Right cardiac atrium (tissue), 5 donors: ENCODE results near the gene UBE2V1. TPM values are rescaled to one million over a fixed set of nuclear protein-coding genes. Genes with fewer than 3 reads are reported as not detected.
"Not testable (repeated sequence)": the region's sequence is repeated elsewhere in the genome, so short reads cannot be mapped to it uniquely, and the experiment has no call there.

Experiments
- ATAC-seq, 2 donors: fragments of 200-7000 bp; cut with Tn5 transposase; one replicate each; pipeline versions ENCODE4 v1.8.0 to v1.9.1; 2020; ENCODE audit warnings: moderate library complexity in 2 of 2, mild to moderate bottlenecking in 1 of 2
- DNase-seq, 3 donors: peaks; one replicate each; pipeline ENCODE4 v3.0.0-alpha.2; 2020
- H3K27ac ChIP-seq: one replicate; pipeline ENCODE4 v1.5.1; 2013; ENCODE audit warnings: mild to moderate bottlenecking, low read length, control low read depth, moderate library complexity
- H3K27me3 ChIP-seq: one replicate; pipeline ENCODE4 v1.6.1; 2013; ENCODE audit not compliant: control insufficient read depth, insufficient read depth
- H3K4me1 ChIP-seq: one replicate; pipeline ENCODE4 v1.6.1; 2013; ENCODE audit warnings: low read length; ENCODE audit not compliant: control insufficient read depth, insufficient read depth
- H3K4me3 ChIP-seq: one replicate; pipeline ENCODE4 v1.5.1; 2013; ENCODE audit warnings: low read length, control low read depth
- H3K9me3 ChIP-seq: one replicate; pipeline ENCODE4 v1.6.1; 2013; ENCODE audit warnings: low read length; ENCODE audit not compliant: control insufficient read depth
- WGBS: extraction: QIAGEN DNeasy Blood & Tissue Kit; methylation state at CpG from one replicate; pipeline ENCODE4 v1.1.7; 2013; 5-methylcytosine and 5-hydroxymethylcytosine counted together
- intact Hi-C, 4 donors: fragments of 100-400 bp; cut with DNase I; formaldehyde crosslinking; loops; one replicate each; pipeline versions ENCODE4 v1.11.0 to v1.14.0; 2022 to 2023
- polyA plus RNA-seq: library from polyadenylated mRNA; stranded (reverse); fragments of 200-250 nt; gene quantifications from one replicate; pipeline ENCODE4 v1.2.3, GENCODE V29; 2013
- total RNA-seq, 4 donors: library from RNA; stranded (reverse); fragmentation: NEBNext Ultra II Directional; extraction: Animal tissue kit (Norgen Biotek cat#: 25700); gene quantifications; one replicate each; pipeline ENCODE4 v1.2.1, GENCODE V29; 2021
- donor health status: healthy with polysubstance abuse.
- donor health status: DM: no; HTN: yes; CAD: no.
- donor health status: DM: no; HTN: no; CAD: no.
- donor health status: DM: no; HTN: yes; CAD: no; lungs with severe emphysema.
- donor health status: DM: yes; HTN: yes; CAD: no.

Gene UBE2V1
- total and polyA plus RNA-seq, 5 donors = 86.0 to 120 (median 89.0) TPM

GRCh38 chr20:50136822-50137599 is 24.1 kb upstream of the UBE2V1 start:
- no peaks in the 10 kb centered on the region for H3K9me3 ChIP-seq
- no peak overlapping the region for H3K4me3 ChIP-seq
- peak overlapping the region; percentile 77 for H3K27ac ChIP-seq
- ATAC-seq (no peak), DNase-seq (no peak)
- H3K27me3 ChIP-seq = no peaks in the 10 kb centered on the region
- H3K4me1 ChIP-seq = peaks cover 19% of the 10 kb centered on the region
- intact Hi-C loops = no loop called here
- 90% methylated on average over 15 of the region's 15 CpGs for WGBS

GRCh38 chr20:50135157-50135556 is 22.2 kb upstream of the UBE2V1 start:
- peak in 1 of 3 donors; percentile 5 for DNase-seq
- WGBS = 94% methylated on average over 7 of the region's 7 CpGs
- H3K4me3 ChIP-seq, ATAC-seq, H3K27me3 ChIP-seq, H3K9me3 ChIP-seq, H3K27ac ChIP-seq, intact Hi-C loops: not testable (repeated sequence)
- H3K4me1 ChIP-seq = peaks cover 19% of the 10 kb centered on the region

- no peak for ATAC-seq
- WGBS = 74% methylated on average over 9 of the region's 9 CpGs
- Histone ChIP-seq H3K4me3 (no peak overlapping the region), H3K27ac (no peak overlapping the region), H3K27me3 (no peaks in the 10 kb centered on the region), H3K9me3 (no peaks in the 10 kb centered on the region), H3K4me1 (peaks cover 17% of the 10 kb centered on the region)
- peak in 2 of 3 donors; percentile 55 to 57 for DNase-seq
- intact Hi-C loops = no loop called here
Measured at GRCh38 chr20:50133474-50134217, 20.7 kb upstream of the UBE2V1 start.

GRCh38 chr20:50133041-50133440 is 20.1 kb upstream of the UBE2V1 start:
- Histone ChIP-seq H3K4me3 (no peak overlapping the region), H3K27me3 (no peaks in the 10 kb centered on the region), H3K9me3 (no peaks in the 10 kb centered on the region), H3K27ac (no peak overlapping the region), H3K4me1 (peaks cover 14% of the 10 kb centered on the region)
- 82% methylated on average over 6 of the region's 6 CpGs for WGBS
- no peak for ATAC-seq
- DNase-seq = no peak
- intact Hi-C loops = no loop called here

GRCh38 chr20:50130995-50131394 is 18.0 kb upstream of the UBE2V1 start:
- 65% methylated on average over 4 of the region's 4 CpGs for WGBS

GRCh38 chr20:50130356-50130723 is 17.4 kb upstream of the UBE2V1 start:
- DNase-seq (no peak), ATAC-seq (no peak)
- WGBS = 98% methylated on average over 1 of the region's 1 CpG
- no peaks in the 10 kb centered on the region for H3K27me3 ChIP-seq
- intact Hi-C loops = no loop called here
- H3K9me3 ChIP-seq = no peaks in the 10 kb centered on the region
- H3K4me3 ChIP-seq = no peak overlapping the region
- peaks cover 11% of the 10 kb centered on the region for H3K4me1 ChIP-seq
- H3K27ac ChIP-seq = peak overlapping the region; percentile 49

More at GRCh38 chr20:50130995-50131394, 18.0 kb upstream of the UBE2V1 start:
- peaks cover 11% of the 10 kb centered on the region for H3K4me1 ChIP-seq
- peak in 2 of 3 donors; percentile 54 to 61 for DNase-seq
- H3K9me3 ChIP-seq = no peaks in the 10 kb centered on the region
- H3K27me3 ChIP-seq = no peaks in the 10 kb centered on the region
- intact Hi-C loops = no loop called here
- peak; percentile 76 to 85 for ATAC-seq
- peak overlapping the region; percentile 69 for H3K27ac ChIP-seq
- no peak overlapping the region for H3K4me3 ChIP-seq

GRCh38 chr20:50129662-50130355 is 16.9 kb upstream of the UBE2V1 start:
- ATAC-seq (no peak), DNase-seq (peak in 1 of 3 donors; percentile 52)
- H3K4me1 ChIP-seq = peaks cover 11% of the 10 kb centered on the region
- intact Hi-C loops = no loop called here
- H3K9me3 ChIP-seq = no peaks in the 10 kb centered on the region
- no peak overlapping the region for H3K27ac ChIP-seq
- no peaks in the 10 kb centered on the region for H3K27me3 ChIP-seq
- 95% methylated on average over 13 of the region's 13 CpGs for WGBS
- H3K4me3 ChIP-seq = no peak overlapping the region

- intact Hi-C loops = no loop called here
- H3K27me3 ChIP-seq = no peaks in the 10 kb centered on the region
- 87% methylated on average over 8 of the region's 8 CpGs for WGBS
- H3K4me1 ChIP-seq = peaks cover 5% of the 10 kb centered on the region
- no peak for ATAC-seq
- DNase-seq = no peak
- H3K27ac ChIP-seq = no peak overlapping the region
- H3K4me3 ChIP-seq = no peak overlapping the region
- no peaks in the 10 kb centered on the region for H3K9me3 ChIP-seq
Measured at GRCh38 chr20:50128520-50128905, 15.6 kb upstream of the UBE2V1 start.

- WGBS = 94% methylated on average over 28 of the region's 28 CpGs
- H3K27me3 ChIP-seq = no peaks in the 10 kb centered on the region
- no peaks in the 10 kb centered on the region for H3K9me3 ChIP-seq
- H3K27ac ChIP-seq = no peak overlapping the region
- ATAC-seq (no peak), DNase-seq (no peak)
- intact Hi-C loops = no loop called here
- peaks cover 2% of the 10 kb centered on the region for H3K4me1 ChIP-seq
- H3K4me3 ChIP-seq = no peak overlapping the region
Measured at GRCh38 chr20:50127587-50128519, 14.9 kb upstream of the UBE2V1 start.

- no peak overlapping the region for H3K27ac ChIP-seq
- no peaks in the 10 kb centered on the region for H3K27me3 ChIP-seq
- peak in 1 of 2 donors; percentile 30 for ATAC-seq
- 76% methylated on average over 4 of the region's 4 CpGs for WGBS
- DNase-seq = no peak
- intact Hi-C loops = no loop called here
- no peak overlapping the region for H3K4me3 ChIP-seq
- no peaks in the 10 kb centered on the region for H3K9me3 ChIP-seq
- H3K4me1 ChIP-seq = peaks cover 2% of the 10 kb centered on the region
Measured at GRCh38 chr20:50126662-50127061, 13.7 kb upstream of the UBE2V1 start.
